Heart left ventricle (tissue), 13 donors: Measurements from ENCODE around the gene TRA2B.

Experiments used
- CTCF ChIP-seq, 12 donors: fragments of 200-600 bp; sonication (generic) in 4 of 12; IDR thresholded peaks; one replicate each; pipeline versions ENCODE4 v1.5.0 to v1.8.0; 2018 to 2022; ENCODE audit warnings: antibody characterized with exemption in 12 of 12, mild to moderate bottlenecking in 5 of 12
- POLR2A ChIP-seq, 2 donors: fragments of 450-650 bp; IDR thresholded peaks; one replicate each; pipeline ENCODE4 v1.6.1; 2017; ENCODE audit warnings: antibody characterized with exemption in 2 of 2, mild to moderate bottlenecking in 2 of 2, moderate library complexity in 2 of 2
- donor health status: ischemic (EF 13 %, LVEDD 7.1; RV severe dilation, severe dysfunction).
- donor health status: DM: no; HTN: yes; CAD: no.
- donor health status: DM: no; HTN: no; CAD: no.
- donor health status: ischemic (EF 25% LVEDD 6.9; RV normal size, moderate dysfunction).
- donor health status: ischemic (EF 25% LVEDD 5.7; RV mildly dilated, moderate dysfunction).
- donor health status: ischemic (EF 35%, LVEDD 5.7; RV mildly dilated, moderate dysfunction).
- donor health status: nonischemic (EF 11% LVEDD 7.7; RV severe dilation, severe dysfunction).
- donor health status: DM: yes; HTN: yes; CAD: no.
- donor health status: PGD.
- donor health status: ischemic (EF 29% LVEDD 5.4; RV normal size, mild dysfunction).
- donor health status: nonischemic (EF 23%, LVEDD 6.1; RV moderate dilation, normal function).

GRCh38 chr3:185896636-185897035, 41.2 kb downstream of the TRA2B start:
- TF ChIP-seq CTCF (IDR thresholded peaks at IDR 0.05) = no peak
- TF ChIP-seq POLR2A (IDR thresholded peaks at IDR 0.05) = no peak
